GM23338 (cell line): ENCODE data around the gene CPNE8. TPM values are rescaled to one million over a fixed set of nuclear protein-coding genes. Genes with fewer than 3 reads are reported as not detected.

ENCODE experiments used
- ATAC-seq: fragments of 200-7000 bp; cut with Tn5 transposase; 3 replicates; pipeline ENCODE4 v1.9.1; 2020
- DNase-seq: peaks from one replicate; pipeline ENCODE4 v3.0.0-alpha.2; 2015; ENCODE audit warnings: low spot score
- H2AFZ ChIP-seq: fragments of 200-600 bp; sonication (generic); 2 replicates; pipeline ENCODE4 v1.8.0; 2016; ENCODE audit warnings: antibody characterized with exemption, mild to moderate bottlenecking, moderate library complexity
- H3F3A ChIP-seq: fragments of 200-600 bp; sonication (generic); replicated peaks from 2 replicates; pipeline ENCODE4 v1.8.0; 2017; ENCODE audit warnings: antibody characterized with exemption, mixed run types, low read depth
- H3K27ac ChIP-seq: fragments of 200-600 bp; sonication (generic); 2 replicates; pipeline ENCODE4 v1.6.1; 2016; ENCODE audit warnings: low read depth
- H3K27me3 ChIP-seq: fragments of 200-600 bp; sonication (generic); 2 replicates; pipeline ENCODE4 v1.8.0; 2016; ENCODE audit warnings: mild to moderate bottlenecking, mixed run types, moderate library complexity; ENCODE audit not compliant: insufficient read depth
- H3K36me3 ChIP-seq: fragments of 200-600 bp; sonication (generic); 2 replicates; pipeline ENCODE4 v1.8.0; 2016; ENCODE audit warnings: mild to moderate bottlenecking; ENCODE audit not compliant: insufficient read depth
- H3K4me1 ChIP-seq: fragments of 200-600 bp; sonication (generic); 2 replicates; pipeline ENCODE4 v1.8.0; 2016; ENCODE audit warnings: mild to moderate bottlenecking, moderate library complexity; ENCODE audit not compliant: insufficient read depth
- H3K4me2 ChIP-seq: fragments of 200-600 bp; sonication (generic); 2 replicates; pipeline ENCODE4 v1.7.1; 2017; ENCODE audit warnings: mixed run types
- H3K4me3 ChIP-seq: fragments of 200-600 bp; sonication (generic); 2 replicates; pipeline ENCODE4 v1.6.1; 2016; ENCODE audit warnings: mixed run types
- H3K79me2 ChIP-seq: fragments of 200-600 bp; sonication (generic); replicated peaks from 2 replicates; pipeline ENCODE4 v1.8.0; 2017; ENCODE audit warnings: mild to moderate bottlenecking; ENCODE audit not compliant: insufficient read depth
- H3K9me2 ChIP-seq: fragments of 200-600 bp; sonication (generic); 2 replicates; pipeline ENCODE4 v1.8.0; 2017; ENCODE audit not compliant: insufficient read depth
- H4K20me1 ChIP-seq: fragments of 200-600 bp; sonication (generic); replicated peaks from 2 replicates; pipeline ENCODE4 v1.8.0; 2017; ENCODE audit warnings: mild to moderate bottlenecking; ENCODE audit not compliant: insufficient read depth
- H3K27ac Mint-ChIP-seq: 2 replicates; pipeline ENCODE4 v1.8.0; 2020; ENCODE audit warnings: inconsistent platforms, mild to moderate bottlenecking, moderate library complexity, mixed read lengths
- H3K27me3 Mint-ChIP-seq: 3 replicates; pipeline ENCODE4 v1.8.0; 2022; ENCODE audit warnings: low read depth, mild to moderate bottlenecking, moderate library complexity, mixed read lengths, inconsistent platforms; ENCODE audit not compliant: insufficient read depth, poor library complexity
- H3K36me3 Mint-ChIP-seq: 3 replicates; pipeline ENCODE4 v1.8.0; 2021; ENCODE audit warnings: low read depth, mild to moderate bottlenecking, inconsistent platforms, moderate library complexity, mixed read lengths
- H3K4me1 Mint-ChIP-seq: 3 replicates; pipeline ENCODE4 v1.8.0; 2020; ENCODE audit warnings: mild to moderate bottlenecking, inconsistent platforms, mixed read lengths
- H3K4me3 Mint-ChIP-seq: 3 replicates; pipeline ENCODE4 v1.8.0; 2021; ENCODE audit warnings: moderate library complexity, mild to moderate bottlenecking, inconsistent platforms, mixed read lengths
- H3K9me3 Mint-ChIP-seq: 3 replicates; pipeline ENCODE4 v1.8.0; 2020; ENCODE audit warnings: moderate library complexity, mild to moderate bottlenecking, inconsistent platforms, mixed read lengths
- CREB1 ChIP-seq: fragments of 250-450 bp; sonication (Bioruptor Pico); IDR thresholded peaks from 2 replicates; pipeline ENCODE4 v1.5.0; 2020; ENCODE audit warnings: low read depth, mild to moderate bottlenecking, moderate library complexity
- EZH2 ChIP-seq: fragments of 200-600 bp; sonication (generic); IDR thresholded peaks from one replicate; pipeline ENCODE4 v1.8.0; 2017; ENCODE audit warnings: antibody characterized with exemption, mild to moderate bottlenecking, low read depth; ENCODE audit not compliant: unreplicated experiment
- EZH2phosphoT487 ChIP-seq: fragments of 200-600 bp; sonication (generic); IDR thresholded peaks from one replicate; pipeline ENCODE4 v1.8.1; 2018; ENCODE audit warnings: antibody characterized with exemption; ENCODE audit not compliant: unreplicated experiment
- JUNB ChIP-seq: IDR thresholded peaks from one replicate; pipeline ENCODE4 v1.6.1; 2016; ENCODE audit warnings: antibody characterized with exemption; ENCODE audit not compliant: unreplicated experiment
- NANOG ChIP-seq: IDR thresholded peaks from 2 replicates; pipeline ENCODE4 v1.6.1; 2016; ENCODE audit warnings: antibody characterized with exemption, borderline replicate concordance
- POLR2AphosphoS5 ChIP-seq: IDR thresholded peaks from 2 replicates; pipeline ENCODE4 v1.6.1; 2016; ENCODE audit warnings: antibody characterized with exemption, low read depth
- STAT1 ChIP-seq: IDR thresholded peaks from one replicate; pipeline ENCODE4 v1.6.1; 2016; ENCODE audit warnings: antibody characterized with exemption; ENCODE audit not compliant: unreplicated experiment
- ZNF114 ChIP-seq: fragments of 250-450 bp; sonication (Bioruptor Pico); IDR thresholded peaks from 2 replicates; pipeline ENCODE4 v1.5.0; 2020; ENCODE audit warnings: mild to moderate bottlenecking, moderate library complexity
- ZNF331 ChIP-seq: fragments of 250-450 bp; sonication (Bioruptor Pico); IDR thresholded peaks from 2 replicates; pipeline ENCODE4 v1.5.0; 2020; ENCODE audit warnings: low read depth, mild to moderate bottlenecking, moderate library complexity
- polyA plus RNA-seq: library from polyadenylated mRNA; unstranded; fragments of >200 nt; fragmentation: Nextera tagmentation; extraction: Ambion mirVana; gene quantifications from 2 replicates; pipeline ENCODE4 v1.2.1, GENCODE V29; 2016
- total RNA-seq: library from RNA; depleted of rRNA; stranded (reverse); fragments of >200 nt; shearing (Covaris generic); gene quantifications from 2 replicates; pipeline ENCODE4 v1.2.3, GENCODE V29; 2014
- TF ChIP-seq, protein P1 (sequence below): IDR thresholded peaks from 2 replicates; pipeline ENCODE4 v1.6.1; 2016; ENCODE audit warnings: antibody characterized with exemption
- TF ChIP-seq, protein P2 (sequence below): fragments of 250-450 bp; sonication (Bioruptor Pico); IDR thresholded peaks from 2 replicates; pipeline ENCODE4 v1.5.0; 2020; ENCODE audit warnings: mild to moderate bottlenecking, moderate library complexity
- TF ChIP-seq, protein P3 (sequence below), 2 experiments: fragments of 200-600 bp in 1 of 2; sonication (generic) in 1 of 2; conservative IDR thresholded peaks; 2 replicates each; pipeline versions ENCODE4 v1.5.1 to v1.6.1; 2016 to 2017; ENCODE audit warnings: antibody characterized with exemption in 2 of 2, low read depth in 2 of 2, mild to moderate bottlenecking in 2 of 2, moderate library complexity in 1 of 2

CPNE8 gene
- total and polyA plus RNA-seq, 2 experiments from 2014 or later = 8.7 to 10.1 TPM

DNA sequence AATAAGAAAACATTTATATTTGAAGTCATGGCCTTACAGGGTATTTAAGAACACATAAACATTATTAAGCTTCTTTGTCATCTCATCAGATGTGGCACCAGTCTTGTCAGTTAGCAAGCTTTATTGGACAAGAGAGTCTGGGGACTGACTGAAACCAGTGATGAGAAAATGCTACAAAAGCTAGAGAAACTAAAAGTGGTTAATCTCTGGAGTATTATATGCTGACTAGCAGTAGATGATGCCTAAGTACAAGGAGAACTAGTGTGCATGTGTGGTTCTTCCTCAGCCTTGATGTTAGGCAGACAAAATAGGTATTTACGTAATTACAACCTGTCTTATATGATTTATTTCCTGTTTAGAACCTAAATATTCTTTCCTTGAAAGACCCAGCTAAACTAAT is 176.5 kb downstream of the CPNE8 start:
- DNase-seq (no peak), ATAC-seq (no peak)
- no peak overlapping the region for H3K27ac ChIP-seq
- Mint-ChIP-seq H3K27ac (no peak overlapping the region), H3K27me3 (no peaks in the 10 kb centered on the region), H3K4me3 (no peak overlapping the region), H3K4me1 (no peaks in the 10 kb centered on the region), H3K9me3 (no peaks in the 10 kb centered on the region), H3K36me3 (no peaks in the 10 kb centered on the region)
- no peak overlapping the region for H3K4me3 ChIP-seq
- no peaks in the 10 kb centered on the region for H3K27me3 ChIP-seq
- no peak overlapping the region for H2AFZ ChIP-seq
- no peak overlapping the region for H3K4me2 ChIP-seq
- H4K20me1 ChIP-seq = no peaks in the 10 kb centered on the region
- no peaks in the 10 kb centered on the region for H3K36me3 ChIP-seq
- H3K79me2 ChIP-seq = no peaks in the 10 kb centered on the region
- no peaks in the 10 kb centered on the region for H3K4me1 ChIP-seq
- no peaks in the 10 kb centered on the region for H3K9me2 ChIP-seq
- TF ChIP-seq EZH2 = no peak
- TF ChIP-seq EZH2phosphoT487 = no peak
- TF ChIP-seq CREB1 (CRISPR knock-in tag) = no peak
- no peaks in the 10 kb centered on the region for H3F3A ChIP-seq

DNA sequence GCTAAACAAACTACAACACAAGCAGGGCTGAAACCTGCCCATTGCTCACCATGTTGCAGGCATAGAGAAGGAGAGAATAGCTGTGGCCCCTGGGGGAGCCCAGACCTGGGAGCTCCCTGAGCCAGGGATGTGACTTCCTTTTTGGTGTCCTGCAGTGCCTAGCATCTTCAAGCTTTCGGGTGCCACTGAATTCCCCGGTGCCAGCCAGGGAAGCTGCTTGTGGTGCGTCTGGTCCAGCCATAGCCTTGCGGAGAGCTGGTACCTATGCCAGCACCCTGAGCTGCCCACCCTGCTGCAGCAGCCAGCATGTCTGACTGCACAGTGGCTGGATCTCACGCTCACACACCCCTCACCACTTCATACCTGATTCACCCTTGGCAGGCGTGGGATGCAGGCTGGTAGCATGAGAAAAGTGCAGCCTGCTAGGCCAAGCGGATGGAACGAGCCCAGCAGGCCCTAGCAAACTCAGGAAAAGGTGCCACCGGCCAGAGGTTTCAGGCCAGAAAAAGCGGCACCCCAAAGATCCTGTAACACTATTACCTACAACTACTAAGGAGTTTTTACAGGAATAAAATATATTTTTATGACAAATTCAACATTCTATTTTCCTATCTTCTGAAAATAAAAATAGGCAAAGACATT is 183.7 kb downstream of the CPNE8 start:
- Mint-ChIP-seq H3K36me3 (peaks cover 6% of the 10 kb centered on the region; the same call in 2 of the 3 replicates), H3K27me3 (no peaks in the 10 kb centered on the region), H3K4me3 (no peak overlapping the region), H3K4me1 (no peaks in the 10 kb centered on the region), H3K27ac (no peak overlapping the region), H3K9me3 (no peaks in the 10 kb centered on the region)
- Histone ChIP-seq H3K79me2 (no peaks in the 10 kb centered on the region), H3K4me3 (no peak overlapping the region), H2AFZ (no peak overlapping the region), H3K4me1 (no peaks in the 10 kb centered on the region), H3K4me2 (no peak overlapping the region), H3F3A (no peaks in the 10 kb centered on the region), H3K9me2 (no peaks in the 10 kb centered on the region), H4K20me1 (no peaks in the 10 kb centered on the region), H3K36me3 (no peaks in the 10 kb centered on the region), H3K27me3 (no peaks in the 10 kb centered on the region), H3K27ac (no peak overlapping the region)
- ATAC-seq = no peak
- no peak for DNase-seq
- no peak for TF ChIP-seq CREB1 (CRISPR knock-in tag)
- TF ChIP-seq EZH2 = no peak
- TF ChIP-seq EZH2phosphoT487 = no peak
- no peak for TF ChIP-seq POLR2AphosphoS5
- no peak for TF ChIP-seq JUNB
- no peak for TF ChIP-seq STAT1
- TF ChIP-seq, protein P1, sequence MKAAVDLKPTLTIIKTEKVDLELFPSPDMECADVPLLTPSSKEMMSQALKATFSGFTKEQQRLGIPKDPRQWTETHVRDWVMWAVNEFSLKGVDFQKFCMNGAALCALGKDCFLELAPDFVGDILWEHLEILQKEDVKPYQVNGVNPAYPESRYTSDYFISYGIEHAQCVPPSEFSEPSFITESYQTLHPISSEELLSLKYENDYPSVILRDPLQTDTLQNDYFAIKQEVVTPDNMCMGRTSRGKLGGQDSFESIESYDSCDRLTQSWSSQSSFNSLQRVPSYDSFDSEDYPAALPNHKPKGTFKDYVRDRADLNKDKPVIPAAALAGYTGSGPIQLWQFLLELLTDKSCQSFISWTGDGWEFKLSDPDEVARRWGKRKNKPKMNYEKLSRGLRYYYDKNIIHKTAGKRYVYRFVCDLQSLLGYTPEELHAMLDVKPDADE = no peak
- no peak for TF ChIP-seq NANOG
- no peak for TF ChIP-seq ZNF114 (CRISPR knock-in tag)
- TF ChIP-seq, protein P2, sequence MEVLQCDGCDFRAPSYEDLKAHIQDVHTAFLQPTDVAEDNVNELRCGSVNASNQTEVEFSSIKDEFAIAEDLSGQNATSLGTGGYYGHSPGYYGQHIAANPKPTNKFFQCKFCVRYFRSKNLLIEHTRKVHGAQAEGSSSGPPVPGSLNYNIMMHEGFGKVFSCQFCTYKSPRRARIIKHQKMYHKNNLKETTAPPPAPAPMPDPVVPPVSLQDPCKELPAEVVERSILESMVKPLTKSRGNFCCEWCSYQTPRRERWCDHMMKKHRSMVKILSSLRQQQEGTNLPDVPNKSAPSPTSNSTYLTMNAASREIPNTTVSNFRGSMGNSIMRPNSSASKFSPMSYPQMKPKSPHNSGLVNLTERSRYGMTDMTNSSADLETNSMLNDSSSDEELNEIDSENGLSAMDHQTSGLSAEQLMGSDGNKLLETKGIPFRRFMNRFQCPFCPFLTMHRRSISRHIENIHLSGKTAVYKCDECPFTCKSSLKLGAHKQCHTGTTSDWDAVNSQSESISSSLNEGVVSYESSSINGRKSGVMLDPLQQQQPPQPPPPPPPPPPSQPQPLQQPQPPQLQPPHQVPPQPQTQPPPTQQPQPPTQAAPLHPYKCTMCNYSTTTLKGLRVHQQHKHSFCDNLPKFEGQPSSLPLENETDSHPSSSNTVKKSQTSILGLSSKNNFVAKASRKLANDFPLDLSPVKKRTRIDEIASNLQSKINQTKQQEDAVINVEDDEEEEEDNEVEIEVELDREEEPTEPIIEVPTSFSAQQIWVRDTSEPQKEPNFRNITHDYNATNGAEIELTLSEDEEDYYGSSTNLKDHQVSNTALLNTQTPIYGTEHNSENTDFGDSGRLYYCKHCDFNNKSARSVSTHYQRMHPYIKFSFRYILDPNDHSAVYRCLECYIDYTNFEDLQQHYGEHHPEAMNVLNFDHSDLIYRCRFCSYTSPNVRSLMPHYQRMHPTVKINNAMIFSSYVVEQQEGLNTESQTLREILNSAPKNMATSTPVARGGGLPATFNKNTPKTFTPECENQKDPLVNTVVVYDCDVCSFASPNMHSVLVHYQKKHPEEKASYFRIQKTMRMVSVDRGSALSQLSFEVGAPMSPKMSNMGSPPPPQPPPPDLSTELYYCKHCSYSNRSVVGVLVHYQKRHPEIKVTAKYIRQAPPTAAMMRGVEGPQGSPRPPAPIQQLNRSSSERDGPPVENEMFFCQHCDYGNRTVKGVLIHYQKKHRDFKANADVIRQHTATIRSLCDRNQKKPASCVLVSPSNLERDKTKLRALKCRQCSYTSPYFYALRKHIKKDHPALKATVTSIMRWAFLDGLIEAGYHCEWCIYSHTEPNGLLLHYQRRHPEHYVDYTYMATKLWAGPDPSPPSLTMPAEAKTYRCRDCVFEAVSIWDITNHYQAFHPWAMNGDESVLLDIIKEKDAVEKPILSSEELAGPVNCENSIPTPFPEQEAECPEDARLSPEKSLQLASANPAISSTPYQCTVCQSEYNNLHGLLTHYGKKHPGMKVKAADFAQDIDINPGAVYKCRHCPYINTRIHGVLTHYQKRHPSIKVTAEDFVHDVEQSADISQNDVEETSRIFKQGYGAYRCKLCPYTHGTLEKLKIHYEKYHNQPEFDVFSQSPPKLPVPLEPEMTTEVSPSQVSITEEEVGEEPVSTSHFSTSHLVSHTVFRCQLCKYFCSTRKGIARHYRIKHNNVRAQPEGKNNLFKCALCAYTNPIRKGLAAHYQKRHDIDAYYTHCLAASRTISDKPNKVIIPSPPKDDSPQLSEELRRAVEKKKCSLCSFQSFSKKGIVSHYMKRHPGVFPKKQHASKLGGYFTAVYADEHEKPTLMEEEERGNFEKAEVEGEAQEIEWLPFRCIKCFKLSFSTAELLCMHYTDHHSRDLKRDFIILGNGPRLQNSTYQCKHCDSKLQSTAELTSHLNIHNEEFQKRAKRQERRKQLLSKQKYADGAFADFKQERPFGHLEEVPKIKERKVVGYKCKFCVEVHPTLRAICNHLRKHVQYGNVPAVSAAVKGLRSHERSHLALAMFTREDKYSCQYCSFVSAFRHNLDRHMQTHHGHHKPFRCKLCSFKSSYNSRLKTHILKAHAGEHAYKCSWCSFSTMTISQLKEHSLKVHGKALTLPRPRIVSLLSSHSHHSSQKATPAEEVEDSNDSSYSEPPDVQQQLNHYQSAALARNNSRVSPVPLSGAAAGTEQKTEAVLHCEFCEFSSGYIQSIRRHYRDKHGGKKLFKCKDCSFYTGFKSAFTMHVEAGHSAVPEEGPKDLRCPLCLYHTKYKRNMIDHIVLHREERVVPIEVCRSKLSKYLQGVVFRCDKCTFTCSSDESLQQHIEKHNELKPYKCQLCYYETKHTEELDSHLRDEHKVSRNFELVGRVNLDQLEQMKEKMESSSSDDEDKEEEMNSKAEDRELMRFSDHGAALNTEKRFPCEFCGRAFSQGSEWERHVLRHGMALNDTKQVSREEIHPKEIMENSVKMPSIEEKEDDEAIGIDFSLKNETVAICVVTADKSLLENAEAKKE (CRISPR knock-in tag) = no peak
- TF ChIP-seq, protein P3, sequence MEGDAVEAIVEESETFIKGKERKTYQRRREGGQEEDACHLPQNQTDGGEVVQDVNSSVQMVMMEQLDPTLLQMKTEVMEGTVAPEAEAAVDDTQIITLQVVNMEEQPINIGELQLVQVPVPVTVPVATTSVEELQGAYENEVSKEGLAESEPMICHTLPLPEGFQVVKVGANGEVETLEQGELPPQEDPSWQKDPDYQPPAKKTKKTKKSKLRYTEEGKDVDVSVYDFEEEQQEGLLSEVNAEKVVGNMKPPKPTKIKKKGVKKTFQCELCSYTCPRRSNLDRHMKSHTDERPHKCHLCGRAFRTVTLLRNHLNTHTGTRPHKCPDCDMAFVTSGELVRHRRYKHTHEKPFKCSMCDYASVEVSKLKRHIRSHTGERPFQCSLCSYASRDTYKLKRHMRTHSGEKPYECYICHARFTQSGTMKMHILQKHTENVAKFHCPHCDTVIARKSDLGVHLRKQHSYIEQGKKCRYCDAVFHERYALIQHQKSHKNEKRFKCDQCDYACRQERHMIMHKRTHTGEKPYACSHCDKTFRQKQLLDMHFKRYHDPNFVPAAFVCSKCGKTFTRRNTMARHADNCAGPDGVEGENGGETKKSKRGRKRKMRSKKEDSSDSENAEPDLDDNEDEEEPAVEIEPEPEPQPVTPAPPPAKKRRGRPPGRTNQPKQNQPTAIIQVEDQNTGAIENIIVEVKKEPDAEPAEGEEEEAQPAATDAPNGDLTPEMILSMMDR (conservative IDR thresholded peaks at IDR 0.05; ENCODE audit: low read depth in 2 of 2) = no peak
- no peak for TF ChIP-seq ZNF331
